ENCODE results near the gene VIPR1.

DNA sequence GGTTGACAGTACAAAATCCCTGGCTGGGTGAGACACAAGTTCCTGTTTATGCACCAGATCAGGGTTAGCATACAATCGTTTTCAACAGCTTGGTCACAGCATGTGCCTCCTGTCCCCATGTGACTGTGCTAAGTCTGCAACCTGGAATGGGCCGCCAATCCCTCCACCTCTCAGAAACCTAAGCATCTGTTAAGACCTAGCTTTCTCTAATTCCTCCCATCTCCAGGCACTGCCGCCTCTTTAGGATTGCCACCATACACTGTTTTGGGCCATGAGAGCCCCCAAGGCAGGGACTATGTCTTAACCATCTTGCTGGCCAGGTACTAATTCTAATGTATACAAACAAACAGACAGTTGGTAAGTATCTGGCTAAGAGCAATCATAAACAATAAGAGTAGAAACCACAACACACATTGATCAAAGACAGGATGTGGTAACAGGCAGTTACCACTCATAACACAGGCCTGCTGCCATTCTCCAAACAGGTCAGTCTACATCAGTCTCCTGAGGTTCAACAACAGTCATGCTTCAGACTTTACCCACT lies 53.7 kb downstream of the VIPR1 start:
- TF ChIP-seq SIN3A (IDR thresholded peaks at IDR 0.05; ENCODE audit: borderline replicate concordance, insufficient read depth, low read length), result no peak
- no peak for TF ChIP-seq POLR2AphosphoS5 (IDR thresholded peaks at IDR 0.05; ENCODE audit: low read depth, low read length)
- TF ChIP-seq TAF1 (IDR thresholded peaks at IDR 0.05; ENCODE audit: borderline replicate concordance, insufficient read depth, low read length), result no peak
- TF ChIP-seq, protein P1, sequence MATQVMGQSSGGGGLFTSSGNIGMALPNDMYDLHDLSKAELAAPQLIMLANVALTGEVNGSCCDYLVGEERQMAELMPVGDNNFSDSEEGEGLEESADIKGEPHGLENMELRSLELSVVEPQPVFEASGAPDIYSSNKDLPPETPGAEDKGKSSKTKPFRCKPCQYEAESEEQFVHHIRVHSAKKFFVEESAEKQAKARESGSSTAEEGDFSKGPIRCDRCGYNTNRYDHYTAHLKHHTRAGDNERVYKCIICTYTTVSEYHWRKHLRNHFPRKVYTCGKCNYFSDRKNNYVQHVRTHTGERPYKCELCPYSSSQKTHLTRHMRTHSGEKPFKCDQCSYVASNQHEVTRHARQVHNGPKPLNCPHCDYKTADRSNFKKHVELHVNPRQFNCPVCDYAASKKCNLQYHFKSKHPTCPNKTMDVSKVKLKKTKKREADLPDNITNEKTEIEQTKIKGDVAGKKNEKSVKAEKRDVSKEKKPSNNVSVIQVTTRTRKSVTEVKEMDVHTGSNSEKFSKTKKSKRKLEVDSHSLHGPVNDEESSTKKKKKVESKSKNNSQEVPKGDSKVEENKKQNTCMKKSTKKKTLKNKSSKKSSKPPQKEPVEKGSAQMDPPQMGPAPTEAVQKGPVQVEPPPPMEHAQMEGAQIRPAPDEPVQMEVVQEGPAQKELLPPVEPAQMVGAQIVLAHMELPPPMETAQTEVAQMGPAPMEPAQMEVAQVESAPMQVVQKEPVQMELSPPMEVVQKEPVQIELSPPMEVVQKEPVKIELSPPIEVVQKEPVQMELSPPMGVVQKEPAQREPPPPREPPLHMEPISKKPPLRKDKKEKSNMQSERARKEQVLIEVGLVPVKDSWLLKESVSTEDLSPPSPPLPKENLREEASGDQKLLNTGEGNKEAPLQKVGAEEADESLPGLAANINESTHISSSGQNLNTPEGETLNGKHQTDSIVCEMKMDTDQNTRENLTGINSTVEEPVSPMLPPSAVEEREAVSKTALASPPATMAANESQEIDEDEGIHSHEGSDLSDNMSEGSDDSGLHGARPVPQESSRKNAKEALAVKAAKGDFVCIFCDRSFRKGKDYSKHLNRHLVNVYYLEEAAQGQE (IDR thresholded peaks at IDR 0.05; ENCODE audit: insufficient read depth in 1 of 2, low read depth in 2 of 2, low read length in 2 of 2), result no peak
